Amygdala (tissue), 56 donors: ENCODE results near the gene KANSL3.
A peak's percentile ranks its signal among the peaks of the same experiment; 100 is the strongest.
"Not testable (repeated sequence)": the region's sequence is repeated elsewhere in the genome, so short reads cannot be mapped to it uniquely, and the experiment has no call there.

Experiments used
- DNase-seq, 56 donors: peaks; one replicate each; lab custom pipeline; 2025; lab: John Stamatoyannopoulos, UW

The KANSL3 gene

DNA sequence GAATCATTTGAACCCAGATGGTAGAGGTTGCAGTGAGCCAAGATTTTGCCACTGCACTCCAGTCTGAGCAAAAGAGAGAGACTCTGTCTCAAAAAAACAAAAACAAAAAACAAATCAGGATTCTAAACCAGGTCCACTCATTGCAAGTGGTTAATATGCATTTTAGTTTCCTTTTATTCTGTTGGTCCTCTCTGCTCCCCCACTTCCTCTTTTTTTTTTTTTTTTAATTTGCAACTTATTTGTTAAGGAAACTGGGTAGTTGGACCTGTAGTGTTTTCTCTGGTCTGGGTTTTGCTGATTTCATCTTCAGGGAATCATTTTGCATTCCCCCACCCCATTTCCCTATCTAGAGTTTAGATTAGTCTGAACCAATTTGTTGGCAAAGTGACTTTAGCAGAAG lies 18.4 kb upstream of the KANSL3 start:
- DNase-seq, result no peak

DNA sequence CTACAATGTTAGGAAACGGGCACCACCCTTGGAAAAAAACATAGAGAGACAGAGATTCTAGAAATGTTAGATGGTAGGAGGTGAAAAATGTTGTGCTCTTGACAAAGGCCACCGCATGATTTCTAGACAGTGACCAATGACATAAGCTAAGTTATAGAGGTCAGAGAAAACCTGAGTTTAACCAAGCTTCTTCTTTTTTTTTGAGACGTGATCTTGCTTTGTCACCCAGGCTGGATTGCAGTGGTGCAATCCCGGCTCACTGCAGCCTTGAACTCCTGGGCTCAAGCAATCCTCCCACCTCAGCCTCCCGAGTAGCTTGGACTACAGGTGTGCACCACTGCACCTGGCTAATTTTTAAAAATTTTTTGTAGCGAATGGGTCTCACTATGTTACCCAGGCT lies 17.4 kb upstream of the KANSL3 start:
- no peak for DNase-seq

DNA sequence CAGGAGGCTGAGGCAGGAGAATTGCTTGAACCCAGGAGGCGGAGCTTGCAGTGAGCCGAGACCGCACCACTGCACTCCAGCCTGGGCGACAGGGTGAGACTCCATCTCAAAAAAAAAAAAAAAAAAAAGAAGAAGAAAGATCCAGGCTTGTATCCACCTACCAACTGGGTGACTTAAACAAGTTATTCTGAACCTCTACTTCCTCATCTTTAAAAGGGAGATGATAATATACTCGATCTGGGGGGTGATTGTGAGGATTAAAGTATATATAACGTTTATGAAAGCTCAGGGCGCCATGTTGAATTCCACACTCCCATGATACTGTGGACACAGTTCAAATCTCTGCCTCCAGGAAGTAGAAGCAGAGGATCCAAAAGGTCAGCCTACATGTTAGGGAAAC lies 16.7 kb upstream of the KANSL3 start:
- not testable (repeated sequence) for DNase-seq

DNA sequence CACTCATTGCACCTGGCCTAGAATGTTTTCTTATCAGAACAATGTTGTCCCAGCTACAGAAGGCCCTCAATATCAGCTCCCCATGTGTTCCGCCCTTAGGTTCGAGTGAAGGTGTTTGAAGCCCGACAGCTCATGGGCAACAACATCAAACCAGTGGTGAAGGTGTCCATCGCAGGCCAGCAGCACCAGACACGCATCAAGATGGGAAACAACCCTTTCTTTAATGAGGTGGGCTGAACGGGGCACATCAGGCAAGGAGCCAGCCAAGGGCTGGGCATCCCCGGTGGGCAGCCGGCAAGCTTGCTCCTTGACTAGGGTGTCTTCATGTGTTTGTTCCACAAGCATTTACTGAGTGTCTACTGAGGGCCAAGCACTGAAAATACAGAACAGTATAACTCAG lies 13.7 kb upstream of the KANSL3 start:
- DNase-seq, result no peak

DNA sequence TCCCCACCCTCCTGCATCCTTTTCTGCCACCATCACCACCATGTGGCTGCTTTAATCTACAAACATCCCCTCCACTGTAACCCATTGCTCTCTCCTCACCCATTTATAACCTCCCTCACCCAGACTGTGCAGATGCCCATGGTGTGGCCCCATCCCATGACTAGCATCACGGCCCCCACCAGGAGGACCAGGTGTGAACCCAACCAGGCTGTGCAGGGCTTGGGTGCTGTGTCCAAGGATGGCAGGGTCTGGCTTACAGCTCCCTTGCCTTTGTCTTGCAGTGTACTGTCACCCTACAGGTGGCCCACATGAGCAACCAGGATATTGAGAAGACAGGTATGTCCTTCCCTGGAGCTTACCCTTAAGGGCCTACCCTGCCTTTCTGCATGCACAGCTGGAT lies 11.2 kb upstream of the KANSL3 start:
- no peak for DNase-seq

DNA sequence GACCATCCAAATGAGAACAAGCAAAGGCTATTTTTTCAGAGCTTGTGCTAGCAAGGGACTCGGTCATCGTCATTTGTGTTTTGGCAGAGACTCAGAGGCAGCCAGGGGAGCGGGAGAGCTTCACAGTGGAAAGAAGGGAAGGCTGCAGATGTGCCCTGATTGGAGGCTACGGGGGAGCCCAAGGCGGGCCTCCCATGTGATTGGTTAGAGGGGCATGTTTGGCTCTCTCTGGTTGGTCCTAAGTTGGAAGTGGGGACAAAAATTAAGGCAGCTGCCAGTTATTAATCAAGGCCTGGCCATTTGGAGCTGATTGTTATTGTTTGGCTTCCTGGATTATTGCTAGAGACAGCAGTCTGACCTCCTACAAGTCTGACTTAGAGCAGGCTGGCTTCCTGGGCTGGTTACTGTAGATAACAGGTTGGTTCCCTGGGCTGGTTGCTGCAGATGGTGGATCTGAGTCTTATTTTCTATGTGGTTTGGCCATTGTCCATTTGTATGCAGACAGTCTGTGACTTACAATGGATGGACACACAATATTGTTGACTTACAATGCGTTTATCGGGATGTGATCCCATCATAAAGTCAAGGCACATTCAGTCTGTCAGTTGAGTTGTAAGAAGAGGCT lies 10.3 kb upstream of the KANSL3 start:
- no peak for DNase-seq

DNA sequence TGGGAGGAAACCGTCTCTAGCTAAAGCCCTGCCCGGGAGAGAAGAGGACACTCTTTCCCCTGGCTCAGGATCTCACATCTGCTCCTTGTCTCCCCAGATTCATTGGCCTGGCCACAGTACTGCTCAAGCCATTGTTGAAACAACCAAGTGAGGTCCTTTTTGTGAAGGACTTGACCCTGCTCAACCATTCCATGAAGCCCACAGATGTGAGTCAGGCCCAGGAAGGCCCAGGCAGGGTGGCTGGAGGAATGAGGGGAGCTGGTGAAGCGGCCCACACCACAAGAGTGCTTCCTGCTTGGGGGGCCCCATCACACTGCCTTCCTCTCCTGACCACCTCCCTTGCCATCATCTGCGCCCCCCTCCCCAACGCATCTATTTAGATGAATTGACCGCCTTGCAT lies 9.6 kb upstream of the KANSL3 start:
- DNase-seq, result no peak

DNA sequence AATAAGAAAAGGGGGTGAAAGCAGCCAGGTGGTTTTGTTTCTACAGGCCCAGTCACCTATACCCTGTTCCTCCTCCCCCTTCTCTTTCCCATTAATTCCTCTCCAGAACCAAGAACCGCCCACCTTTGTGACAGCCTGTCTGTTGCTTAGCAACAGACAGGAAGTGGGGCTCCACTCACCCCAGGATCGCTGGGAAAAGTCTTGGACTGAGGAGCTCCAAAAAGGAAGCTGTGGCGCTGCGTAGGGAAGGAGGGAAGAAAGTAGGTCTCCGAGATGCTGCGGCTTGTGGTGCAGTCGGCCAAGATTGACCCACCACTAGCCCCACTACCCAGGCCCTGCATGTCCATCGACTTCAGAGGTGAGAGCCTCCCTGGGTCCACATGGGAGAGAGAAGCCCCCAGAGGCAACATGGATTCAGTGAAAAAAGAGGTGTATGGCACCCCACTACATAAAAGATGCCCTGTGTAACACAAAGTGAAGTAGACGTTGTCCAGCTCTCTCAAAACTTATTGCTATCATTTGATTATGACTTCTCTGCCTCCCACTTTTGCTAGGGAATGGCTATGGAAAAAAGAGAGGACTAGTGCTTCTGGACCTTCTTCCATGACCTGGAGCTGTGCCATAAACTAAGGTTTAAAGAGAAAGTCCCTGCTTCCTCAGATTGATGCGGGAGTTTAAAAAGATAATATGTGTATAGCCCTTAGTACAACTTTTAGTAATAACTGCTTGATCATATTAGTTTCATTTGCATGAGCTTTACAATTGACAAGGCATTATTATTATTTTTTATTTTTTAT lies 4.7 kb upstream of the KANSL3 start, which contains the start of gene FER1L5:
Gene FER1L5 (plus strand): TSS at position 201 of the 797 bp plus-strand sequence. CDS start 73 bp downstream, at position 274.
- peak in 34 of 56 donors; percentile 4 to 69 (median 38) for DNase-seq

DNA sequence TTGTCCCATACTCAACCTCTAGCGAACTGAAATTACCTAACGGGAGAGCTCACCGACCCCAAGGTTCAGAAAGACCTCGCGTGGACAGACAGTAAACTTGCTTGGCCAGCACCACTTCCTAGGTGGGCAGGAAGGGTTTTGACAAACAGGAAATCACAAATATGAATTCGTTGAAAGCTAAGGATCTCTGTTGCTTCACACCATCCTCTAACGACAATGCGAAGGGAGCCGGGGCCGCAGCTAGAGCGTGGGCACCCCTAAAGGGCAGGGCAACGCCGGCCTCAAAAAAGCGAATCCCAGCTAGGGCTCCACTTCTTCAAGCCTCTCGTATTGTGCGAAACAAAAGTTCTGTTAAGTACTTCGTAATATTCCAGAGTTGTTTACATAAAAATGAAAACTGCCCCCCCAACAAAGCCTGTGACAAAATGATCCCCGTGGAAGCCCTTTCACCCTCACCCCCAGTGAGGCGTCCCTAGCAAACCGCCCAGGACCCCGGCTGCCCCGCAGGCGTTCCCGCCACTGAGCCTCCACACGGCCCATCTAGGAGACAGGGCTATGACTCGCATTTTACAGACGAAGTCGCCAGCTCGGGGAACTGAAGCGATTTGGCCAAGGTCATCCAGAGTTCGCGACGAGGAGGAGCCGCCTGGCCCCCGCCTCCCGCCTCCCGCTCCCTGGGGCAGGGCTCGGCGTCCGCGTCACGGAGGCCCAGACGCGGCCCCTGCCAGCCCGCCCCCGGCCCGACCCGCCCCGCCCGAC lies 548 bp downstream of the KANSL3 start:
- peak in 42 of 56 donors; percentile 49 to 87 (median 72) for DNase-seq

DNA sequence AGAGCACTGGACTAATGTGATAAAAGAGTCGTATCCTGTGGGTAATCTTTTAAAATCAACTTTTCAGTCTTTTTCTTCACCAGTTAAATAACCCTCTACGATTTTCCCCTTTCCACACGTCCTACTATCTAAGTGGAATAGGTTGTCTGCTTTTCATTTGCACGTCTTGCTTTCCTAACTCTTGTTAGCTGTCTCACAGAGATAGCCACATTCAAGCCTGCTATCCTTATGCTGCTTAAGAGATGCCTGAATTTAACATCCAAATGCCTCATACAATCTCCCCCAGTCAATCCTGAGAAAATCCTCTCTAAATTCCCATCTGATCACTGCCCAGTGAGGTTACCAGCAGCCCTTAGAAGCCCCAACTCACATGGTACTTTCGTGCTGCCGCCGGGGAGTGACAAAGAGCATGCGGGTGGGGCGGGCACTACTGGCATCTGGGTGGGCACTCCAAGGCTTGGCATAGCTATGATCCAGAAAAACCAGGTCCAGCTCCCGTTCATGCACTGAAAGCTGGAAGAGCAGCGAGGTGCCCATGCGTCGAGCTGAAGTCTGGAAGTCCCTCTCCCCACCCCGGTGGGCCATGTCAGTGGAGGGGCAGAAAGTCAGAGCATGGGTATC lies 1.5 kb downstream of the KANSL3 start:
- peak in 2 of 56 donors; percentile 2 to 6 for DNase-seq

DNA sequence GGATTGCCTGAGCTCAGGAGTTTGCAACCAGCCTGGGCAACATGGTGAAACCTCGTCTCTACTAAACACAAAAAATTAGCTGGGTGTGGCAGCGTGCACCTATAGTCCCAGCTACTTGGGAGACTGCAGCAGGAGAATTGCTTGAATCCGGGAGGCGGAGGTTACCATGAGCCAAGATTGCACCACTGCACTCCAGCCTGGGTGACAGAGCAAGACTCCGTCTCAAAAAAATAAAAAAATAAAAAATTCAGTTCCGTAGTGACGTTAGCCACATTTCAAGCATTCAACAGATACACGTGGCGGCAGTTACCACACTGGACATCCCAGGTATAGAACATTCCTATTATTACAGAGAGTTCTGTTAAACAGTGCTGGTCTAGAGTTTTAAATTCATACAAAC lies 4.5 kb downstream of the KANSL3 start:
- no peak for DNase-seq

DNA sequence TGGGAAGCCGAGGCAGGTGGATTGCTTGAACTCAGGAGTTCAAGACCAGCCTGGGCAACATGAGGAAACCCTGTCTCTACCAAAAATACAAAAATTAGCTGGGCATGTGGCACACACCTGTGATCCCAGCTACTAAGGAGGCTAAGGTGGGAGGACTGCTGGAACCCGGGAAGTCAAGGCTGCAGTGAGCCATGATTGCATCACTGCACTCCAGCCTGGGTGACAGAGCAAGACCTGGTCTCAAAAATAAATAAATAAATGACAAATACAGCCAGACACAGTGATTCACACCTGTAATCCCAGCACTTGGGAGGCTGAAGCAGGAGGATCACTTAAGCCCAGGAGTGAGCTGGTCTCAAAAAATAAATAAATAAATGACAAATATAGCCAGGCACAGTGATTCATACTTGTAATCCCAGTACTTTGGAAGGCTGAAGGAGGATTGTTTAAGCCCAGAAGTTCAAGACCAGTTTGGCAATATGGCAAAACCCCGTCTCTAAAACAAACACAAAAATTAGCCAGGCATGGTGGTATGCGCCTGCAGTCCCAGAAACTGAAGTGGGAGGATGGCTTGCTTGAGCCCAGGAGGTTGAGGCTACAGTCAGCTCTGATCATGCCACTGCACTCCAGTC lies 6.2 kb downstream of the KANSL3 start:
- DNase-seq, result no peak

DNA sequence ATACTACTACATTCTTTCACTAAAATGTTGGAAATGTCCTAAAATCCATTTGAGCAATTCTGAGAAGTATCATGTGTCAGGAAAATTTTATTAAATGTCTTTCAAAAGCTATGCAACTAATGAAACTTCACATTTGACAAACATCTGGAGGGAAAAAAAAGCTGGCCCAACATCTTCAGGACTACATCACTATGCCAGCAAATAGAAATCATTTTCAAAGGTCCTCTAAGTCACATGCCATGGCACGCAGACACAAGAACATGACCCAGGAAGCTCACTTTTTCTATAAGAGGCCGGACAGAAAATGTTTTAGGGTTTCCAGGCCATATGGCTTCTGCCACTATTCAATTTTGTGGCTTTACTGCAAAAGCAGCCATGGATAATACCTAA lies 11.6 kb downstream of the KANSL3 start:
- DNase-seq, result no peak

DNA sequence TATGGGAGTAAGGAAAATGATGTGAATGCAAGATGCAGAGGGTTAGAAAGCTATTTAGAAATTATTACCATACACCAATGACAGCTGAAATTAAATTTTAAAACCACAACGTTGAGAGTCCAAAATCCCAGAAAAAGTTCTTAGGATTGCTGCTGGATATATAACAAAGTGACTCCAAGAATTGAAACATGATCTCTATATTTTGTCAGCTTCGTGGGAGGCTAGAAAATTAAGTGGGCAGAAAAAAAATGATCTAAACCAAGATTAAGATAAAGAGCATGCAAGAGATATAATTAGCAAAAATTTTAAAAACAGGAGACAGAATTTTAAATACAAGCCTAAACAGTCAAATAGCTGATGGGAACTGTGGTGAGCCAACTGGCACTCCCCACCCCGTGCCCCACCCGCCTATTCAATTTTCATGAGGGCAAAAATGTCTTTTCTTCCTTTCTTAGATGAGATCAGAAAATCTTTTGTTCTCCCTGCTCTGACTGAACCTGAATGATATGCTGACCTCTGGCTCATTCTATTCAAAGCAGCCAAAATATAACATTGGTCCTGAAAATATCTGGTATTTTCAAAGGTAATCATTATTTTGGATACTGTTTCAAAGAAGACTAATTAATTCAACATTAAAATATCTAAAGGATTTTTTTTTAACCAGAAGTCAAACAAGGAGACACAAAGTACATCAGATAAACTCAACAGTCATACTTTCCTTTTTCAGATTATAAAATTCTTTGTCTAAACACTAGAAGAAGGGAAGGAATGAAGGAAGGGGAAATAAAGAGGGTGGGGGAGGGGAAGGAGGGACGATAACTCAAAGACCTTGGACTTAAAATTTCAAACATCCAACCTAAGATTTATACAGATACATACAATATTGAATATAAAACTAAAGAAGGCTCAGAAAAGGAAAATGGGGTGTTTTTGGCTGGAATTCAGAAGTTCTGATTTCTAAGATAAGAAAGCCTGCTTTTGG lies 12.2 kb downstream of the KANSL3 start:
- no peak for DNase-seq

DNA sequence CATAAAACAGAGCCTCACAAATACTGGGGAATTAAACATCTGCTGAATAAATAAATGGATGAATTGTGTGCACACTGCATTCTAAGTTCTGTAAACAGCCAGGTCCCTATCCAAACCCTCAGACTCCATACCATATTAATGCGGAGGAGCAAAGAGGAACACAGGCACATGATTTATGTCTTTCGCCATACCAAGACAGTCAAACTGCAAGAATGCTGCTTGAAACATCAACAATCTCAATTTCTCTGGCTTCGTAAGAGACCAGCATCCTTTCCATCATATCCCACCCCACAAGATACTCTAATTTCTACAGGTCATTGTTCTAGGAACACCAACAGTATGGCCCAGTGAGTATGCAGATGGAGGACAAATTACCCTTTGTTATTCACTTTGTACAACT lies 15.0 kb downstream of the KANSL3 start:
- DNase-seq, result no peak

DNA sequence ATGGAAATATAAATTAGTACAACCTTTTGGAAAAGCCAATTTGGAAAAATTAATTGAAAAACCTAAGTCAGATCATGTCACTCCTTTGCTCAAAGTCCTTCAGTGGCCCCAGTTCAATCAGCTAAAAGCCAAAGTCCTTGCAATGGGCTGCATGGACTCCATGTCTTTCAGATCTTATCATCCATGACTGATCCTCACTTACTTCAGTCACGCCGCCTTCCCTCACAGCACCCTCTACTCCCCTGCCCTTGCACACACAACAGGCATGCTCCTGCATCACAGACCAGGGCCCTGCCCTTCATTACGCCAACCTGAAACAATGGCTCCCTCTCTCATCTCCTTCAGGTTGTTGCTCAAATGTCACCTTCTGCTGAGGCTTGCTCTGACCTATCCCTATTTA lies 15.6 kb downstream of the KANSL3 start:
- DNase-seq, result no peak

DNA sequence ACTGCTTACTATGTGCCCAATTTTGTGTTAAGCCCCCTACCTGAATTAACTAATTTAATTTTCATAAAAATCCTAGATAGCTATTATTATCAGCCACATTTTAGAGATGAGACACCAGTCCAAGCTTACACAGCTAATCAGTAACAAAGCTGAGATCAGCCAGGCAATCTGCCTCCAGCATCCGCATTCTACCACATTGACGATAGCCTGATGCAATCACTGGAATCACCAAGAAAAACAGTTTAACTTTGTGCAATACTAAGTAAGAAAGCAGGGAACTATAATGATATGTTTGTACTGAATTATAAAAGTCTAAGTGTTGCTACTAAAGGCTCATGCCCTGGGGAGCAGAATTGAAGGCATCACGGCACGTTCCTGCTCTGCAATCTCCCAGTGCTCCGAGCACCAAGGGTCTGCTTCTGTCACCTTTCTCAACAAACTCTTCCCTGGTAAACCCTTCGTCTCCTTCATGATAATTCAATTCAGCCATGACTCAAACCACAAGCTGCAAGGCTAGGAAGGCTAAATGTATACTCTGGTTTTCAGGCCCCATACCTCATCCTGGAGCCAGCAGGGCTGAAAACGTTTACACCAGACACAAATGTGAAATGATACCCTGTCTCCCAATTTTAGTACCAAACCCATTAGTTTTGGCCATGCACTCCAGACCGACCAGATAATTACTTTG lies 19.4 kb downstream of the KANSL3 start:
- DNase-seq, result no peak

DNA sequence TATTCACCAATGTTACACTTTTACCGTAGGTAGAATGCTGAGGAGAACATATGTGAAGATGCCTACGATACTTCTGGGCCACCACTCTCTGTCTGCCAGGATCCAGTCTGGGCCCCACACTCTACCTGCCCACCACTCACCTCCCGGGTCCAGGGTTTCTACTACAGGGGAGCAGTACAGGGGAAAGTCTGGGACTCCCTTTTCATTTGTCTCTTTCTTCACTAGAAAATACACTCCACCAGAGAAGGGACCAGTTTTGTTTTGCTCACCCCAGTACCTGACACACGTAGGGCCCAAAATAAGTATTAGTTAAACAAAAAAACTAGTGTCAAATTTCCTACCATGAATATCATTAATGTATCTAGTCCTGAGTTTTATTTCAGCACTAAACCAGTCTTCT lies 21.1 kb downstream of the KANSL3 start:
- DNase-seq, result no peak

DNA sequence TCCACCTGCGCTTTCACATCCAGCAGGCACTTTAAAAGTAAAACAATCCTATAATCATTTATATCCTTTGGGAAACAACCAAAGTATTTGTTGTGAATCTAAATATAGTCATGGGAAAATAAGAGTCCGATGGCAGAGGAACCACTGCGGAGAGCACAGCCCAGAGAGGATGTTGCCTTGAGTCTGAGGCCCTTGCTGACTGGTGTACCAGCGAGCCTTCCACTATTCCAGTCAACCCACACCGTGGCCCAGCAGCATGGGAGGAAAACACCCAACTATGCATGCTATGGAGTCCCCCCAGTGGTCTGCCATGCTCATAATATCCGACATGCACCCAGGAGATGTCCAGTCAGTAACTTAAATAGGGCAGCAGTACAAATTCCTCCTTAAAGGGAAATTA lies 21.6 kb downstream of the KANSL3 start:
- no peak for DNase-seq
